Epithelial cell of proximal tubule (primary cell): ENCODE data around the gene MED12. TPM values are rescaled to one million over a fixed set of nuclear protein-coding genes. Genes with fewer than 3 reads are reported as not detected.

Source experiments
- DNase-seq: peaks from one replicate; pipeline ENCODE4 v3.0.0-alpha.2; 2011; ENCODE audit warnings: low read depth
- H3K4me3 ChIP-seq: 2 replicates; pipeline ENCODE4 v1.5.1; 2011; ENCODE audit warnings: low read depth, mild to moderate bottlenecking, low read length
- total RNA-seq: library from RNA; depleted of rRNA; stranded (reverse); fragments of >200 nt; gene quantifications from 2 replicates; pipeline ENCODE4 v1.2.3, GENCODE V29; 2015
- TF ChIP-seq, protein P1 (sequence below): conservative IDR thresholded peaks from 2 replicates; pipeline ENCODE4 v1.5.1; 2012; ENCODE audit warnings: low read depth, mild to moderate bottlenecking, low read length

MED12 gene
- total RNA-seq, 1 donor from 2014 or later, result 13.4 TPM

DNA sequence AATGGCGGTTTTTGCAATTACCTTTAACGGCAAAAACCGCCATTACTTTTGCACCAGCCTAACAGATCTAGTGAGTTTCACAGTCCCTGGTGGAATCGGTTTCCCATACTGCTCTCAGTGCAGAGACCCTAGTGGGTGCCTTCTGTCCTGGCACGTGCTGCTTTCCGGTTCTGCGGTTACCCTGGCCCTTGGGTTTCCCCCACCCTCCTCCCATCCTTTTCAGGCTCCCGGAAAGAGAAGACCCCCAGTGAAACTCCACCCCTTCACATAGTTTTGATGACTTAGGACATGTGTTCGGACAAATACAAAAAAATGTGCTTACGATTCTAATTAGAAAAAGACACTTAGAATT is 63.1 kb downstream of the MED12 start:
- no peak for DNase-seq
- H3K4me3 ChIP-seq, result peak overlapping the region; percentile 64
- TF ChIP-seq, protein P1, sequence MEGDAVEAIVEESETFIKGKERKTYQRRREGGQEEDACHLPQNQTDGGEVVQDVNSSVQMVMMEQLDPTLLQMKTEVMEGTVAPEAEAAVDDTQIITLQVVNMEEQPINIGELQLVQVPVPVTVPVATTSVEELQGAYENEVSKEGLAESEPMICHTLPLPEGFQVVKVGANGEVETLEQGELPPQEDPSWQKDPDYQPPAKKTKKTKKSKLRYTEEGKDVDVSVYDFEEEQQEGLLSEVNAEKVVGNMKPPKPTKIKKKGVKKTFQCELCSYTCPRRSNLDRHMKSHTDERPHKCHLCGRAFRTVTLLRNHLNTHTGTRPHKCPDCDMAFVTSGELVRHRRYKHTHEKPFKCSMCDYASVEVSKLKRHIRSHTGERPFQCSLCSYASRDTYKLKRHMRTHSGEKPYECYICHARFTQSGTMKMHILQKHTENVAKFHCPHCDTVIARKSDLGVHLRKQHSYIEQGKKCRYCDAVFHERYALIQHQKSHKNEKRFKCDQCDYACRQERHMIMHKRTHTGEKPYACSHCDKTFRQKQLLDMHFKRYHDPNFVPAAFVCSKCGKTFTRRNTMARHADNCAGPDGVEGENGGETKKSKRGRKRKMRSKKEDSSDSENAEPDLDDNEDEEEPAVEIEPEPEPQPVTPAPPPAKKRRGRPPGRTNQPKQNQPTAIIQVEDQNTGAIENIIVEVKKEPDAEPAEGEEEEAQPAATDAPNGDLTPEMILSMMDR, result no peak

DNA sequence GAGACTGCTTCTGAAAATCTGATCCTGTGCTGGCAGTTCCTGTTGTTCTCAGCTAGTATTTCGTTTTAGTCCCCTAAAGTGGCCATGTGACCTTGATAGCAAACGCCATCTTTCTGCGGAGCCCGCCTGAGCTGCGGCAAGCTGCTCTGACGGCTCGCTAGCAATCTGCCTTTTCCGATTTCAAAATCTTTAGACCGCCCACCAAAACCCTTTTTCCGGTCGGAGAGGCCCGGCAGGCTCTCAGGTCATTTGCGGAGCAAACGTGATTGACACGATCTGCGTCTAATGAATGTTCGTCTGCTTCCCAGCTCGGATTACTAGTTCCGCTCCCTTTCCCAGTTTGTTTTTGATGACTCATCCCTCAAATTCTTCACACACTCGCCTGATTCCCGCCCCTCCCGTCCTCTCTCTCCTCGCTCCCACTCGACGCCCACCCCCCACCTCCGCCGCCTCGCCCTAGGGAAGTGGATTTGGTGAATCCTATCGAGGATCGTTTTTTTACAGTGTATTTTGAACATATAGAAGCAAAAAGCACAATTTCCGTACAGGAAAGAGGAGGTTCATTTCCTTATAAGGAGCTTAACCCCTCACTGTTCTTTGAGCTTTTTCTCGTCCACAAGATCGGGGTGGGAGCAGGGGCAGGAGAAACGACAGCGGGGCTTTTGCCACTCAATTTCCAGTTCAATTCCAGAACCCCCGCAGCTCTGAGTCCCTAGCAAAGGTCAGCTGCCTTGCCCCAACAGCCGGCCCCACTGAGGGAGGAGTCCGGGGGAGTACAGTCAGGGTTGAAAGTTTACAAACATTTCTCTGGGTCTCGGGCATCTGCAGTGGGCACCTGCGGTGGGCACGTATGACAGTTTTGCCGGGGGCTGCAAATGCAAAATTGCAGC is 63.8 kb downstream of the MED12 start:
- H3K4me3 ChIP-seq, result peak overlapping the region; percentile 64
- peak; percentile 84 for DNase-seq
- TF ChIP-seq, protein P1, result no peak

DNA sequence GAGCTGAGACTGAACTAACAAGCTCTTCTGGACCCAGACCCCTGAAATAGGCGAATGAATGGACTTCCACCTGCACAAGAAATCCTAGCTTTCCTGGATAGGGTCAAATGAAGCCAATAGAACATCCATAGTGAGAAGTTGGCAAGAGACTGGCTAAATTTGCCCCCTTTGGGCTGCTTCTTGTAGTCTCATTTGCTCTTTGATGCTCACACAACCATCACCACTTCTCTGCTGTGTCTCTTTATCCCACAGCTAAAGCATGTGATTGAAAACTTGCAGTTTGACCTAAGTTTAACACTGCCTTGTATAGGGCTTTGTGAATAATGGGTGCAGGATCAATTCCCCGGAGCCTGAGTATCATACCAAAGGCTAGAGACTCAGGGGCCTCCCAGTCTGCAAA is 64.5 kb downstream of the MED12 start:
- TF ChIP-seq, protein P1, result no peak
- H3K4me3 ChIP-seq, result peak overlapping the region; percentile 52
- DNase-seq, result no peak

DNA sequence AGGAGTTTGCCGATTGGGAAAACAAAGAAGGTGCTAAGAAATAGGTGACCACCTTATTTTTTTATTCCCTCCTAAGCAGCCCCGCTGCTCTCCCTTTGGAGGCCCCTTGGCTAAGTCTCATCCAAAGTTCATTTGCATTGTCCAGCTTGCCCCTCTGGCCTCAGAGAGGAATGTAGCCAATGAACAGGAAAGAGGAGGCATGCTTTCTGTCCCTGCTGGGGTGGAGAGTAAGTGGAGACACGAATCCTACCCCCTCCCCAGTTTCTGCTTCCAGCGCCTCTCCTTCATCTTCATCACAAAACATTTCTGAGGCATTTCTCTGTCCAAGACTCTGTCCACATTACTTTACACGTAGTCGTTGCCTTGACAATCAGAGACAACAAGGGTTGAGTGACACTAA is 64.9 kb downstream of the MED12 start:
- no peak for DNase-seq
- no peak overlapping the region for H3K4me3 ChIP-seq
- TF ChIP-seq, protein P1, result no peak

DNA sequence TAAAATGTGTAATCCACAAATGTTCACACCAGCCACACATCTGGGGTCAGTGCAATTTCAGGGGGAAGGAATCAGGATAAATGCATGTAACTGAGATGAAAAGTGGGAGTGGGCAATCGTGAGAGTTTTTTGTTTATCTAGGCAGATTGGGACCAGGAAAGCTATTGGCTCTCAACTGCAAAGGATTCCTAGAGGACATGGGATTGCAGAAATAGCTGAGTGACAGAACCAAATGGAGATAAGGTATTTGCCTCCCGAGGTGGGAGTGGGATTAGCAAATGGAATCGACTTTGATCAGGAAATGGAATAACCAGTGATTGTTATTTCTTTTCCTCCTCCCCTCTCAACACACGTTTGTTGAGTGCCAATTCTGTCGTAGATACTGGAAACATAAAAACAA is 65.7 kb downstream of the MED12 start:
- H3K4me3 ChIP-seq, result no peak overlapping the region
- TF ChIP-seq, protein P1, result no peak
- no peak for DNase-seq

DNA sequence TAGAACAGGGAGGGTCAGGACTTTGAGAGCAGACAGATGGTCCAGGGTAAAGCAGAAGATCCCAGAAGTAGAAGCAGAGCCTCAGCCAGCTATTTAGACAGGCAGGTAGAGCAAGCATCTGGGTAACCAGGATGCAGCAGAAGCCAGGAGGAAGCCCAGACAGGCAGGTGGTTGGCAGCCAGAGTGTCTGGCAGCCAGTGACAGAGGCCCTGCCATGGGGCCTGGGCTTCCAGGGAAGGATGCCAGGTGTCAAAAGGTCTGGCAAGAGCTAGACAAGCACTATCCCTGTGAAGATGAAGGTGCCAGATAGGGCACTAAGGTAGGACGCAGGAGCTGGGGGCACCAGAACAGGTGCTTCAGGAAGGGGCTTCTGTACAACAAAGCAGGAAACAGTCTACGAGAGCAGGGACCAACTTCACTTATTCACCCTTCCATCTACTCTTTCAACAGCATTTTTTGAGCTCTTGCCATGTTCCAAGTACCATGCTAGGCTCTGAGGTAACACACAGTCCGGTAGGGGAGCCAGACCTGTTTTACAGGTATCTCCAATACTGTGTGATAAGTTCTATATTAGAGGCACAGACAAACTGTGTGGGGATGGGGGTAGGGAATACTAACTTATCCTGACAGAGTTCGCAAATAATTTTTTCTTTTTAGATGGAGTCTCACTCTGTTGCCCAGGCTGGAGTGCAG is 66.6 kb downstream of the MED12 start:
- no peak for DNase-seq

More for the DNA sequence above, 66.6 kb downstream of the MED12 start:
- TF ChIP-seq, protein P1, result no peak
- H3K4me3 ChIP-seq, result no peak overlapping the region
